ENCODE data around the gene DCUN1D2.

DNA sequence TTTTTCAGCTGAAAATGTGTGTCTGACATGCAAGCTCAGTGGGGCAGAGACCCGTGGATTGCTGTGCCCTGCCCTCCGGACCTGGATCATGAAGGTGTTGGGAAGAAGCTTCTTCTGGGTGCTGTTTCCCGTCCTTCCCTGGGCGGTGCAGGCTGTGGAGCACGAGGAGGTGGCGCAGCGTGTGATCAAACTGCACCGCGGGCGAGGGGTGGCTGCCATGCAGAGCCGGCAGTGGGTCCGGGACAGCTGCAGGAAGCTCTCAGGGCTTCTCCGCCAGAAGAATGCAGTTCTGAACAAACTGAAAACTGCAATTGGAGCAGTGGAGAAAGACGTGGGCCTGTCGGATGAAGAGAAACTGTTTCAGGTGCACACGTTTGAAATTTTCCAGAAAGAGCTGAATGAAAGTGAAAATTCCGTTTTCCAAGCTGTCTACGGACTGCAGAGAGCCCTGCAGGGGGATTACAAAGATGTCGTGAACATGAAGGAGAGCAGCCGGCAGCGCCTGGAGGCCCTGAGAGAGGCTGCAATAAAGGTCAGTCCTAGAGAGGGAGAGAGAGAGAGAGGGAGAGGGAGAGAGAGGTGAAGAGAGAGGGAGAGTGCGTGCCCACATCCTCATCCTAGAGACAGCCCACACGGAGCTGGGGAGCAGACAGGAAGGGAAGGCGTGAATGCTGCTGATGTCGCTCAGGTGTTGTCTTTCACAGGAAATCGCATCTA is 5.1 kb upstream of the DCUN1D2 start:
- TF ChIP-seq, protein P1, sequence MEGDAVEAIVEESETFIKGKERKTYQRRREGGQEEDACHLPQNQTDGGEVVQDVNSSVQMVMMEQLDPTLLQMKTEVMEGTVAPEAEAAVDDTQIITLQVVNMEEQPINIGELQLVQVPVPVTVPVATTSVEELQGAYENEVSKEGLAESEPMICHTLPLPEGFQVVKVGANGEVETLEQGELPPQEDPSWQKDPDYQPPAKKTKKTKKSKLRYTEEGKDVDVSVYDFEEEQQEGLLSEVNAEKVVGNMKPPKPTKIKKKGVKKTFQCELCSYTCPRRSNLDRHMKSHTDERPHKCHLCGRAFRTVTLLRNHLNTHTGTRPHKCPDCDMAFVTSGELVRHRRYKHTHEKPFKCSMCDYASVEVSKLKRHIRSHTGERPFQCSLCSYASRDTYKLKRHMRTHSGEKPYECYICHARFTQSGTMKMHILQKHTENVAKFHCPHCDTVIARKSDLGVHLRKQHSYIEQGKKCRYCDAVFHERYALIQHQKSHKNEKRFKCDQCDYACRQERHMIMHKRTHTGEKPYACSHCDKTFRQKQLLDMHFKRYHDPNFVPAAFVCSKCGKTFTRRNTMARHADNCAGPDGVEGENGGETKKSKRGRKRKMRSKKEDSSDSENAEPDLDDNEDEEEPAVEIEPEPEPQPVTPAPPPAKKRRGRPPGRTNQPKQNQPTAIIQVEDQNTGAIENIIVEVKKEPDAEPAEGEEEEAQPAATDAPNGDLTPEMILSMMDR (IDR thresholded peaks at IDR 0.05; ENCODE audit: low read depth, low read length, poor library complexity, severe bottlenecking) = no peak
- TF ChIP-seq EZH2phosphoT487 (IDR thresholded peaks at IDR 0.05; ENCODE audit: borderline replicate concordance, low read length) = no peak
